MG63 (cell line): ENCODE data around the gene GGA3. TPM values are rescaled to one million over a fixed set of nuclear protein-coding genes. Genes with fewer than 3 reads are reported as not detected.
"Not testable (repeated sequence)": the region's sequence is repeated elsewhere in the genome, so short reads cannot be mapped to it uniquely, and the experiment has no call there.

Experiments
- DNase-seq: peaks from one replicate; pipeline ENCODE4 v3.0.0-alpha.2; 2020
- H3K27me3 ChIP-seq: fragments of 250-450 bp; sonication (Bioruptor Pico); 2 replicates; pipeline ENCODE4 v1.5.1; 2020; ENCODE audit warnings: mild to moderate bottlenecking, moderate library complexity
- H3K36me3 ChIP-seq: fragments of 250-450 bp; sonication (Bioruptor Pico); 2 replicates; pipeline ENCODE4 v1.5.1; 2020; ENCODE audit warnings: mild to moderate bottlenecking, moderate library complexity
- H3K4me3 ChIP-seq: fragments of 250-450 bp; sonication (Bioruptor Pico); 2 replicates; pipeline ENCODE4 v1.5.1; 2020; ENCODE audit warnings: mild to moderate bottlenecking, moderate library complexity
- H3K9me3 ChIP-seq: fragments of 250-450 bp; sonication (Bioruptor Pico); 2 replicates; pipeline ENCODE4 v1.5.1; 2020; ENCODE audit warnings: mild to moderate bottlenecking, moderate library complexity
- total RNA-seq: library from RNA; depleted of rRNA; stranded (reverse); fragments of >200 nt; shearing (Covaris generic); gene quantifications from 2 replicates; pipeline ENCODE4 v1.2.3, GENCODE V29; 2014; ENCODE audit warnings: low replicate concordance

Gene GGA3
- total RNA-seq, 1 experiment from 2014 or later: 9.2 TPM

DNA sequence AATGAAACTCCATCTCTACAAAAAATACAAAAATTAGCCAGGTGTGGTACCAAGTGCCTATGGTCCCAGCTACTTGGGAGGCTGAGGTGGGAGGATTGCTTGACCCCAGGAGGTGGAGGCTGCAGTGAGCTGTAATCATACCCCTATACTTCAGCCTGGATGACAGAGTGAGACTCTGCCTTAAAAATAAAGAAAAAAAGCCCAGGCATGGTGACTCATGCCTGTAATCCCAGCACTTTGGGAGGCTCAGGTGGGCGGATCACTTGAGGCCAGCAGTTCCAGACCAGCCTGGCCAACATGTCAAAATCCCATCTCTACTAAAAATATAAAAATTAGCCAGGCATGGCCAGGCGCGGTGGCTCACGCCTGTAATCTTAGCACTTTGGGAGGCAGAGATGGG, 18.8 kb upstream of the GGA3 start:
- peaks cover 39% of the 10 kb centered on the region for H3K36me3 ChIP-seq
- H3K9me3 ChIP-seq, H3K4me3 ChIP-seq, H3K27me3 ChIP-seq: not testable (repeated sequence)
- peak; percentile 44 for DNase-seq

DNA sequence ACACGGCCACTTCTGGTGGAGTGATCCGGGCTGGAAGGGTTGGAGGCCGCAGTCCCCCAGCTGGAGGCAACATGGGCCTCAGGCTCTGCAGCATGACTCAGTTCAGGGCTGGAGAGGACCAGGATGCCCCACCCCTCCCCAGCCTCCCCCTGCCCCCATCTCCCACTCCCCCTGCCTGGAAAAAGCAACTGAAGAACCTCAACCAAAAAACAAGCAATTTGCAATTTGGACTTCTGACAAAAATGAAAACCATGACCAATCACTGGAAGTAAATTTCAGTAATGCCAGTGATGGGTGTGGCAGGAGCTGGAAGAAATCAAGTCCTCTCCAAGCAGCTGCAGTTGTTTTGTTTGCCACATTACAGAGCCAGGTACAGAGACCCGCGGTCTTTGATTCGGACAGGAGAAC, 16.3 kb upstream of the GGA3 start:
- Histone ChIP-seq H3K27me3 (no peaks in the 10 kb centered on the region), H3K9me3 (no peaks in the 10 kb centered on the region), H3K36me3 (peaks cover 49% of the 10 kb centered on the region), H3K4me3 (no peak overlapping the region)
- DNase-seq: peak; percentile 59

DNA sequence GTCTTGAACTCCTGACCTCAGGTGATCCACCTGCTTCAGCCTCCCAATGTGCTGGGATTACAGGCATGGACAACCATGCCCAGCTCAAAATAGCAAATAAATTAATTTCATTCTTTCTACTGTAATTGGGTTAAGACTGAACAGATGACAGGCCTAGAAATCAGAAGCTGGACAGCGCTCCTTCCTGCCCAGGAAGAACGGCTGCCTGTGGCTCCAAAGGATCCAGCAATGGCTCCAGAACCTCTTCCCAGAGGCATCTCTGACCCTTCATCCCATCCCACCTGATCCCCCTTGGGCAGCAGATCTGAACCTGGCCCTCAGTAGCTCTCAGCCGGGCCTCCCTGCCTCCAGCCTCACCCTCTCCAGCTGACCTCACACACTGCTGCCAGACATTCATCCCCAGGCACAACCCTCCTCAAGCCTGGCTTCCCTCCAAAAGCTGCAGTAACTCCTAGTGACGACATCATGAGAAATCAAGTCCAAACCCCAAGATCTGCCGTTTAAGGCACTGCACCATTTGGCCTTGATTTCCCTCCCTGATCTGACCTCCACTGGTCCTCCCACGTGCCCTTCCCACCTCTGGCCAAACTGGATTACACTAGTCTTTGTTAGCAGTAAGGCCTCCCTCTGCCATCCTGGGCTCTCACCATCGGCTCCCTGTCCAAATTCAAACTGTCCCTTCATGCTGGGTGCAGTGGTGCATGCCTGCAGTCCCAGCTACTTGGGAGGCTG, 12.7 kb upstream of the GGA3 start:
- Histone ChIP-seq H3K9me3 (no peaks in the 10 kb centered on the region), H3K27me3 (no peaks in the 10 kb centered on the region), H3K4me3 (no peak overlapping the region), H3K36me3 (peaks cover 45% of the 10 kb centered on the region)
- peak; percentile 73 for DNase-seq

GRCh38 chr17:75272848-75273184, 11.4 kb upstream of the GGA3 start:
- DNase-seq: no peak
- Histone ChIP-seq H3K36me3 (peaks cover 38% of the 10 kb centered on the region), H3K9me3 (no peaks in the 10 kb centered on the region), H3K4me3 (no peak overlapping the region), H3K27me3 (no peaks in the 10 kb centered on the region)

GRCh38 chr17:75271955-75272847, 10.8 kb upstream of the GGA3 start:
- DNase-seq: peak; percentile 72
- Histone ChIP-seq H3K36me3 (peaks cover 36% of the 10 kb centered on the region), H3K27me3 (no peaks in the 10 kb centered on the region), H3K9me3 (no peaks in the 10 kb centered on the region), H3K4me3 (peak overlapping the region; percentile 98)

GRCh38 chr17:75271233-75271954, 10.0 kb upstream of the GGA3 start:
- DNase-seq: peak; percentile 77
- H3K36me3 ChIP-seq: peaks cover 36% of the 10 kb centered on the region
- H3K4me3 ChIP-seq: peak overlapping the region; percentile 98
- no peaks in the 10 kb centered on the region for H3K27me3 ChIP-seq
- H3K9me3 ChIP-seq: no peaks in the 10 kb centered on the region

- peaks cover 38% of the 10 kb centered on the region for H3K36me3 ChIP-seq
- H3K4me3 ChIP-seq: peak within 1 kb of the TSS; percentile 98
- H3K9me3 ChIP-seq: no peaks in the 10 kb centered on the region
- H3K27me3 ChIP-seq: no peaks in the 10 kb centered on the region
- no peak for DNase-seq
Observed at GRCh38 chr17:75270966-75271232, 9.5 kb upstream of the GGA3 start, which contains the start of gene MIF4GD. TSS of gene MIF4GD (minus strand) at chr17:75271231. CDS start at chr17:75270195, 1,036 bp downstream.

DNA sequence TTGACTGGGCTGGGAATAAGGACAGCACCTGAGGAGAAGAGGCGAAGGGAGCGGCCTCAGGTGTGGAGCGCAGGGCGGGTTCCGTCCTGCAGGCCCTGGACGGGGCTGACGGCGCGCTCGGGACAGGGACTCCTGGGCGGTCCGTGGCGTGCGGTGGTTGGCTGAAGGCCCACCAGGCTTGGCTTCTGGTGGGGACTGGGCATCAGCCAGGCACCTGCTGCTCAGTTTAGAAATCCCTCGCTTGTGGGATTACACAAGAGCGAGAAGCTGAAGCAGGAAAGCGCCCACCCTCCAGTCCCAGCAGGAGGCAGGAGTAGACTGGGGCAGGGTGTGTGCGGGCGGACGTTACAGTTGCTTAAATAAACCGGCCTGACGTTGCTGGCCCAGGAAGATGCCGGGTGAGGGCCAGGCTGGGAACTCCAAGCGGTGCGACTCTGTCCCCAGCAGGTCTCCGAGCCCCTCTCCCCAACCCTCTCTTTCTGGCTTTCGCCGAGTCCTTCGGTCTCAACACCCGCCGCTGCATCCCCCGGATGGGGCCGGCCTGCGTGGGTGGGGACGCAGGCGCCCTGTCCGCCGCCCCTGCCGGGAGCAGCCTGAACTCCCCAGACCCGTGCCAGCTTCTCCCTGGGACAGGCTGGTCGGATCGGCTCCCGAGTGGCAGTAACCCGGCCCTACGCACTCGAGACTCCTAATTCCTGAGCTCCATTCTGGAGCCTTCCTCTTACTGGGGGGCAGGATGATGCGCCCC, 9.0 kb upstream of the GGA3 start:
- Histone ChIP-seq H3K9me3 (no peaks in the 10 kb centered on the region), H3K36me3 (peaks cover 43% of the 10 kb centered on the region), H3K27me3 (no peaks in the 10 kb centered on the region), H3K4me3 (peak overlapping the region; percentile 98)
- peak; percentile 83 for DNase-seq

GRCh38 chr17:75269844-75270217, 8.4 kb upstream of the GGA3 start:
- peaks cover 44% of the 10 kb centered on the region for H3K36me3 ChIP-seq

GRCh38 chr17:75267411-75268232, 6.2 kb upstream of the GGA3 start:
- peak; percentile 65 for DNase-seq

More at GRCh38 chr17:75269844-75270217, 8.4 kb upstream of the GGA3 start:
- no peak for DNase-seq
- Histone ChIP-seq H3K9me3 (no peaks in the 10 kb centered on the region), H3K4me3 (peak overlapping the region; percentile 98), H3K27me3 (no peaks in the 10 kb centered on the region)

DNA sequence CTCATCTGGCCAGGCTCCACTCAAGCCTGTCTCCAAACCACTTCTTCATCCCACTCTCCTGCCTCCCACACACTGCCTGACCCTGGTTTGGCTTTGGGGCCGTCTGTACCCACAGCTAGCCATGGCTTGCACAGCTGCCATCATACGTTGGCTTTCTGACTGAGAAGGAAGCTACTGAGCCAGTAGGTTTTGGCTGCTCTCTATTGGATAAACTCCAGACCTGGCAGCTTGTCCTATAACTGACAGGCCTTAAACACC, 5.7 kb upstream of the GGA3 start:
- no peak for DNase-seq
- H3K4me3 ChIP-seq: no peak overlapping the region
- H3K27me3 ChIP-seq: no peaks in the 10 kb centered on the region
- peaks cover 43% of the 10 kb centered on the region for H3K36me3 ChIP-seq
- no peaks in the 10 kb centered on the region; the same call in 1 of the 2 replicates for H3K9me3 ChIP-seq

More at GRCh38 chr17:75267411-75268232, 6.2 kb upstream of the GGA3 start:
- no peak overlapping the region for H3K4me3 ChIP-seq
- H3K9me3 ChIP-seq: no peaks in the 10 kb centered on the region
- no peaks in the 10 kb centered on the region for H3K27me3 ChIP-seq
- H3K36me3 ChIP-seq: peaks cover 42% of the 10 kb centered on the region

DNA sequence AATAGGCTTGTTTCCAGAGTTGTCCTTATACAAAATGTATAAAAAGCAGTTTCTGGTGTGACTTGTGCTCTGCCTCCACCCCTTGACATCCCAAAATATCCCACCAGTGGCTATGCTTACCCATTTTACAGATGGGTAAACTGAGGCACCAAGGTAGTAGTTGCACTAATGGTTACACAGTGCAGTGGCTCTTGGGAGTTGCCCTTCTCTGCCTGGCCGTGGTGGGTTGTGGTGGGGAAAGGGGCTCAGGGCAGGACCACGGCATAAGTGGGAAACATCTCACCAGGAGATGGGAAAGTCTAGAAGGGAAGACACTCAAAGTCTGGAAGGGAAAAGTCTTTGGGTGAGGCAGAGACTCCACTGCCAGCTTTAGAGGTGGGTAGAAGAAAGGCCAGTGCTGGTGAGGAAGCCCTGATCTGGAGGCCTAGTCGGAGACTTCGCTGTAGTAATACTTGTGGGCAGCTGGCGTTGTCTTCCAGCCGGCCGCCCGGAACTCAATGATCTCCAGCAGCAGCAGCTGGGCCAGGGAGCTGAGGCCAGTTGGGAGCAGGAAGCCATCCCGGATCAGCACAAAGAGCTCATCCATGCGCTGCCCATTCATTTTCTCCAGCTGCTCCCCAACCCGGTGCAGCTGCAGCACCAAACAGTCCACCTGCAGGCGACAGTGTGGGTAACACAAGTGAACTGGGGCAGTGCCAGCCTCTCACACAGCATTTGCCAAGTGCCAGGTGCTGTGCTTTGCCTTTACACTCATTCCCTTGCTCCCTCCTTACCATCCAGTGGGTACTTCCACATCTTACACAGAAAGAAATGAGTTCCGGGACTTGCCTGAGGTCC, 5.1 kb upstream of the GGA3 start:
- no peak overlapping the region for H3K4me3 ChIP-seq
- H3K36me3 ChIP-seq: peaks cover 44% of the 10 kb centered on the region
- H3K9me3 ChIP-seq: no peaks in the 10 kb centered on the region; the same call in 1 of the 2 replicates
- DNase-seq: no peak
- H3K27me3 ChIP-seq: no peaks in the 10 kb centered on the region

DNA sequence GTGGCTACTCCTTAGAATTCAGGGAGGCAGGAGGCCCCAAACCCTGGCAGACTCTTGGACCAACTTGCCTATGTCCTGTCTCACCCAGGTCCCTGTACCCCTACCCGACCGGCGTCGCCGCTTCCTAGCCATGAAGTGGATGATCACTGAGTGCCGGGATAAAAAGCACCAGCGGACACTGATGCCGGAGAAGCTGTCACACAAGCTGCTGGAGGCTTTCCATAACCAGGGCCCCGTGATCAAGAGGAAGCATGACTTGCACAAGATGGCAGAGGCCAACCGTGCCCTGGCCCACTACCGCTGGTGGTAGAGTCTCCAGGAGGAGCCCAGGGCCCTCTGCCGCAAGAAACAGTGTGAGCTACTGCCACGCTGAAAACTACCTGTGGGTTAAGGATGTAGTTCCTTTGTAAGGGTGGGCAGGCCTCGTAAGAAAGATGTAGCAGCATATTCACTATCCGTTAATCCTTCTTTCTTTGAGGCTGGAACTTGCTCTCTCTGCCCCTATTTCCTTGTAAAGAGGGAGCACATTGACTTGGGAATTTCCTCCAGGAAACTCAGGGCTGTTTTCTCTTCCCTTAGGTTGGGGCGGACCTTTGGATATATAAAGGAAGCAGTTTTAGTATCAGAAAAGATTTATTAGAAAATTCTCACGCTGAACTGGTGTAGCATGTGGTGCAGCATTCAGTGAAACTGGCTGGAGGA, 4.4 kb upstream of the GGA3 start:
- Histone ChIP-seq H3K36me3 (peaks cover 48% of the 10 kb centered on the region), H3K27me3 (no peaks in the 10 kb centered on the region), H3K4me3 (no peak overlapping the region), H3K9me3 (no peaks in the 10 kb centered on the region; the same call in 1 of the 2 replicates)
- DNase-seq: no peak

DNA sequence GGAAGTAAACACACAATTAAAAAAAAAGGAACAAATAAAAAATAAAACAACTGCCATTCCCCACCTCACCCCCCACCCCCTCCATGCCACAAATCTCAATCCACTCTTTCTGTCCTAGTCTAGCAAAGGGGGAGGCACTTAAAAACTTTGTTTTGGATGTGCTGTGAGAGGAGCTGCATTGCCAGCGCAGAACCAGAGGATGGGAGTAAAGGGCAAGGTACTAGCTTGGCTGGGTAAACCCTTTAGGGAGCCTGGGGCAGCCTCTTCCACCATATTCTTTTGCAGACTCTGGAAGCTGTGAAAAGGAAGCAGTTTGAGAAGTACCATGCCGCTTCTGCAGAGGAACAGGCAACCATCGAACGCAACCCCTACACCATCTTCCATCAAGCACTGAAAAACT, 1.6 kb upstream of the GGA3 start:
- H3K4me3 ChIP-seq: peak overlapping the region; percentile 98

More for the DNA sequence above, 1.6 kb upstream of the GGA3 start:
- no peaks in the 10 kb centered on the region; the same call in 1 of the 2 replicates for H3K9me3 ChIP-seq
- H3K36me3 ChIP-seq: peaks cover 53% of the 10 kb centered on the region
- H3K27me3 ChIP-seq: no peaks in the 10 kb centered on the region
- DNase-seq: no peak
